ENCODE data around the gene THBS1.

DNA sequence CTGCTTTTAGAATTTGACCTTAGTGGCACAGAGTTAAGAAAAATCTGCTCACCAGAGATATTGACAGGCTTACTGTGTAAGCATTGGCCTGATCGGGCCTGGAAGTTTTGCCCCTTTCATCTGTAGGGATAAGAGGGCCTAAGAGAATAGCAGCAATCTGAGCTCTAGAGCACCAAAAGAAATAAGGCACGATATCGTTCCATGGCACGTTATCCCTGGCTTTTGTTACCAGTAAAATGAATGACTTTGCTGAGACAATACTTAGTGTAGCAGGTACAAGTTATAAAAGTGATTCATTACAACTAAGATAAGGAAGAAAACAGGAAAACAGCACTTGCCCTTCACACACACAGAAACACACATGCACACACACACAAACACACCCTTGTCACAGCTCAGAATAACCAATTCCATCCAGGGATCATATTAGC lies 5.0 kb downstream of the THBS1 start:
- no peak for TF ChIP-seq GATA3 (IDR thresholded peaks at IDR 0.05; ENCODE audit: low read depth, low read length)
- TF ChIP-seq GATA2 (IDR thresholded peaks at IDR 0.05; ENCODE audit: low read depth, low read length), result no peak
